ENCODE results near the gene ZEB2. TPM values are rescaled to one million over a fixed set of nuclear protein-coding genes. Genes with fewer than 3 reads are reported as not detected.

The ZEB2 gene
- total and polyA plus RNA-seq, 2 of the 13 experiments (the other 11 are each of a cell fraction or from before 2014, with no cell fraction given): 0.07 TPM; not detected in 1

- H2AFZ ChIP-seq (ENCODE audit: low read length): no peak overlapping the region
- no peak overlapping the region for H3K4me3 ChIP-seq (replicated peaks in 1 of 3; ENCODE audit: insufficient read depth in 1 of 3, low read depth in 2 of 3, low read length in 3 of 3)
- no TSS peak for BruUV-seq (replicated peaks)
- TF ChIP-seq ZNF562 (CRISPR knock-in tag; IDR thresholded peaks at IDR 0.05; ENCODE audit: borderline replicate concordance): no peak
- no peak for ATAC-seq
- H3K9ac ChIP-seq (ENCODE audit: insufficient read depth, low read depth, low read length): no peak overlapping the region
- H3K27ac ChIP-seq (ENCODE audit: extremely low read length, insufficient read depth, low read length): no peak overlapping the region
- intact Hi-C loops (cut with micrococcal nuclease; ENCODE audit: unreplicated experiment) (no loop called here), in situ Hi-C loops (cut with HindIII; ENCODE audit: extremely low pct_ligation_motif_present, low pct_unique_long_range_greater_than_20kb) (no loop called here)
- H3K27me3 ChIP-seq (ENCODE audit: control insufficient read depth in 1 of 2, insufficient read depth in 2 of 2, low read length in 2 of 2): no peaks in the 10 kb centered on the region; a peak in 1 of 5 replicates
- no peak for DNase-seq (ENCODE audit: low spot score)
- no peak overlapping the region for H3K4me2 ChIP-seq (ENCODE audit: low read depth, low read length)
- no peaks in the 10 kb centered on the region for H3K4me1 ChIP-seq (ENCODE audit: insufficient read depth, low read length)
- WGBS (ENCODE audit: low lambda C conversion rate): 15% methylated on average over 10 of the region's 10 CpGs
- ChIA-PET CTCF (ENCODE audit: low intra/inter-chr PET ratio, low total read pairs) (no interaction called here), POLR2A (no interaction called here)
- no peaks in the 10 kb centered on the region for H3K9me3 ChIP-seq (ENCODE audit: low read length)
- H4K20me1 ChIP-seq (ENCODE audit: insufficient read depth, low read length): no peaks in the 10 kb centered on the region
- FAIRE-seq: no peak
- H3K79me2 ChIP-seq (ENCODE audit: insufficient read depth, low read length): no peaks in the 10 kb centered on the region
- no peaks in the 10 kb centered on the region for H3K36me3 ChIP-seq (replicated peaks in 1 of 2; ENCODE audit: control insufficient read depth in 1 of 2, insufficient read depth in 2 of 2, low read length in 2 of 2)
Measured at GRCh38 chr2:144489315-144489916, 30.5 kb downstream of the ZEB2 start.

GRCh38 chr2:144484201-144484948 is 35.5 kb downstream of the ZEB2 start:
- no peaks in the 10 kb centered on the region for H3K79me2 ChIP-seq (ENCODE audit: insufficient read depth, low read length)
- H3K4me2 ChIP-seq (ENCODE audit: low read depth, low read length): no peak overlapping the region
- no peaks in the 10 kb centered on the region for H4K20me1 ChIP-seq (ENCODE audit: insufficient read depth, low read length)
- POLR2A ChIA-PET: no interaction called here
- H3K36me3 ChIP-seq (replicated peaks in 1 of 2; ENCODE audit: control insufficient read depth in 1 of 2, insufficient read depth in 2 of 2, low read length in 2 of 2): no peaks in the 10 kb centered on the region
- CTCF ChIA-PET (ENCODE audit: low intra/inter-chr PET ratio, low total read pairs): no interaction called here
- no peak overlapping the region for H3K9ac ChIP-seq (ENCODE audit: insufficient read depth, low read depth, low read length)
- H3K4me3 ChIP-seq (replicated peaks in 1 of 3; ENCODE audit: insufficient read depth in 1 of 3, low read depth in 2 of 3, low read length in 3 of 3): no peak overlapping the region
- no peaks in the 10 kb centered on the region for H3K9me3 ChIP-seq (ENCODE audit: low read length)
- no peak overlapping the region for H3K27ac ChIP-seq (ENCODE audit: extremely low read length, insufficient read depth, low read length)
- H3K4me1 ChIP-seq (ENCODE audit: insufficient read depth, low read length): no peaks in the 10 kb centered on the region
- H3K27me3 ChIP-seq (ENCODE audit: control insufficient read depth in 1 of 2, insufficient read depth in 2 of 2, low read length in 2 of 2): peaks cover 0 to 5% of the 10 kb centered on the region in 2 experiments; a peak in 1 of 5 replicates
- BruUV-seq (replicated peaks): no TSS peak
- intact Hi-C loops (cut with micrococcal nuclease; ENCODE audit: unreplicated experiment): no loop called here
- ATAC-seq (no peak), FAIRE-seq (no peak), DNase-seq (ENCODE audit: low spot score) (no peak)
- WGBS (ENCODE audit: low lambda C conversion rate): 18% methylated on average over 5 of the region's 5 CpGs
- H2AFZ ChIP-seq (ENCODE audit: low read length): no peak overlapping the region
- in situ Hi-C loops (cut with HindIII; ENCODE audit: extremely low pct_ligation_motif_present, low pct_unique_long_range_greater_than_20kb): no loop called here
- no peak for TF ChIP-seq RXRA (CRISPR knock-in tag; IDR thresholded peaks at IDR 0.05)
- TF ChIP-seq CBX5 (CRISPR knock-in tag; IDR thresholded peaks at IDR 0.05; ENCODE audit: borderline replicate concordance): no peak
- no peak for TF ChIP-seq HNRNPH1 (optimal IDR thresholded peaks at IDR 0.05; ENCODE audit: low read depth, low read length)
- TF ChIP-seq ZBTB40 (IDR thresholded peaks at IDR 0.05): no peak
- no peak for TF ChIP-seq ZBTB40 (CRISPR knock-in tag; IDR thresholded peaks at IDR 0.05)
- no peak for TF ChIP-seq ZNF580 (CRISPR knock-in tag; IDR thresholded peaks at IDR 0.05; ENCODE audit: borderline replicate concordance, low read depth)

Measured in HepG2 (cell line).